K562 (cell line): ENCODE results near the gene SLC4A2. TPM values are rescaled to one million over a fixed set of nuclear protein-coding genes. Genes with fewer than 3 reads are reported as not detected.
A peak's percentile ranks its signal among the peaks of the same experiment; 100 is the strongest.

Experiments used
- ERF ChIP-seq: fragments of 450-650 bp; formaldehyde crosslinking; IDR thresholded peaks from 2 replicates; pipeline ENCODE4 v1.4.0; 2020; ENCODE audit warnings: mild to moderate bottlenecking, mixed read lengths
- FOXP1 ChIP-seq: sonication (generic); formaldehyde crosslinking; IDR thresholded peaks from 2 replicates; pipeline ENCODE4 v1.8.0; 2022; ENCODE audit warnings: mild to moderate bottlenecking, missing genetic modification reagents
- HDAC3 ChIP-seq: fragments of 450-650 bp; IDR thresholded peaks from 2 replicates; pipeline ENCODE4 v1.6.1; 2018; ENCODE audit warnings: borderline replicate concordance, mild to moderate bottlenecking, moderate library complexity; ENCODE audit not compliant: partially characterized antibody
- HMGN3 ChIP-seq: IDR thresholded peaks from 2 replicates; pipeline ENCODE4 v1.6.1; 2011; ENCODE audit warnings: borderline replicate concordance, low read depth, mild to moderate bottlenecking, mixed read lengths, low read length; ENCODE audit not compliant: insufficient read length; ENCODE audit errors: extremely low read depth
- MAFF ChIP-seq: IDR thresholded peaks from 2 replicates; pipeline ENCODE4 v1.6.1; 2012; ENCODE audit warnings: low read length, improper control_type of control experiment
- NR2C2 ChIP-seq, 2 experiments: fragments of 200-800 bp in 1 of 2; sonication (Bioruptor generic) in 1 of 2; sonication (generic) in 1 of 2; formaldehyde crosslinking in 1 of 2; IDR thresholded peaks; 2 replicates each; pipeline versions ENCODE4 v1.6.1 to v1.8.0; 2016 to 2022; ENCODE audit warnings: mild to moderate bottlenecking in 1 of 2, missing compliant biosample characterization in 1 of 2, missing genetic modification characterization in 1 of 2, missing genetic modification reagents in 1 of 2
- PHB2 ChIP-seq: fragments of 450-650 bp; IDR thresholded peaks from 2 replicates; pipeline ENCODE4 v1.6.1; 2017; ENCODE audit warnings: low read depth
- PHF21A ChIP-seq: fragments of 450-650 bp; IDR thresholded peaks from 2 replicates; pipeline ENCODE4 v1.6.1; 2017; ENCODE audit warnings: low read depth, borderline replicate concordance
- POLR2H ChIP-seq: IDR thresholded peaks from 2 replicates; pipeline ENCODE4 v1.6.1; 2016; ENCODE audit warnings: missing genetic modification characterization, low read depth, mild to moderate bottlenecking, control low read depth, missing compliant biosample characterization, moderate library complexity
- POLR3G ChIP-seq: IDR thresholded peaks from 2 replicates; pipeline ENCODE4 v1.6.1; 2011; ENCODE audit not compliant: insufficient read length, insufficient replicate concordance; ENCODE audit errors: extremely low read depth
- RBM15 ChIP-seq: fragments of 200-400 bp; formaldehyde crosslinking; IDR thresholded peaks from 2 replicates; pipeline ENCODE4 v1.6.1; 2018; ENCODE audit warnings: mild to moderate bottlenecking, low read length, moderate library complexity; ENCODE audit not compliant: insufficient read depth
- RNF2 ChIP-seq: sonication (generic); IDR thresholded peaks from 2 replicates; pipeline ENCODE4 v1.6.1; 2016
- TBL1XR1 ChIP-seq, 2 experiments: IDR thresholded peaks; 2 replicates each; pipeline ENCODE4 v1.6.1; 2012; ENCODE audit warnings: improper control_type of control experiment in 2 of 2, low read length in 2 of 2, mild to moderate bottlenecking in 1 of 2
- ZBTB7A ChIP-seq: IDR thresholded peaks from 2 replicates; pipeline ENCODE4 v1.6.1; 2011; ENCODE audit warnings: low read depth, mild to moderate bottlenecking, low read length, moderate library complexity, borderline replicate concordance; ENCODE audit not compliant: control insufficient read depth
- ZNF232 ChIP-seq: sonication (generic); formaldehyde crosslinking; IDR thresholded peaks from 2 replicates; pipeline ENCODE4 v1.8.0; 2022; ENCODE audit warnings: mild to moderate bottlenecking, missing genetic modification reagents
- ZNF444 ChIP-seq: fragments of 250-450 bp; sonication (Bioruptor Pico); IDR thresholded peaks from 2 replicates; pipeline ENCODE4 v1.4.0; 2020; ENCODE audit warnings: mild to moderate bottlenecking, moderate library complexity
- ZNF644 ChIP-seq: fragments of 200-800 bp; sonication (Bioruptor generic); IDR thresholded peaks from 2 replicates; pipeline ENCODE4 v1.6.1; 2016; ENCODE audit warnings: low read depth, missing genetic modification characterization, missing compliant biosample characterization
- ZNF668 ChIP-seq: fragments of 250-450 bp; sonication (Bioruptor Pico); IDR thresholded peaks from 2 replicates; pipeline ENCODE4 v1.8.0; 2022; ENCODE audit warnings: mild to moderate bottlenecking, inconsistent platforms
- polyA plus RNA-seq, 8 experiments: library from polyadenylated mRNA; depleted of rRNA in 4 of 8; stranded (reverse) in 5 of 8; unstranded in 3 of 8; fragments of >200 nt; fragmentation: Nextera tagmentation in 2 of 8; fragmentation: Illumina TruSeq in 1 of 8; extraction: Ambion mirVana in 2 of 8; extraction: Trizol in 1 of 8; gene quantifications; 2 replicates each; pipeline versions ENCODE4 v1.2.1 to v1.2.3, GENCODE V29; 2011 to 2014; ENCODE audit warnings: inconsistent platforms in 1 of 8, missing spikeins in 1 of 8
- total RNA-seq, 7 experiments: library from RNA; depleted of rRNA in 6 of 7; stranded (reverse); fragments of >200 nt in 6 of 7; fragmentation: Illumina TruSeq in 2 of 7; extraction: Trizol in 2 of 7; gene quantifications; 2 replicates each; pipeline versions ENCODE4 v1.2.1 to v1.2.3, GENCODE V29; 2011 to 2021; ENCODE audit warnings: low replicate concordance in 1 of 7
- TF ChIP-seq, protein P1 (sequence below): fragments of 250-450 bp; sonication (Bioruptor Pico); IDR thresholded peaks from 2 replicates; pipeline ENCODE4 v1.8.0; 2021; ENCODE audit warnings: moderate library complexity, mild to moderate bottlenecking, inconsistent platforms
- TF ChIP-seq, protein P2 (sequence below): sonication (generic); formaldehyde crosslinking; IDR thresholded peaks from 2 replicates; pipeline ENCODE4 v1.8.0; 2022; ENCODE audit warnings: mild to moderate bottlenecking, low read depth, missing genetic modification reagents
- TF ChIP-seq, protein P3 (sequence below): fragments of 200-800 bp; sonication (Bioruptor generic); IDR thresholded peaks from 2 replicates; pipeline ENCODE4 v1.6.1; 2017; ENCODE audit warnings: missing genetic modification characterization, missing compliant biosample characterization

Gene SLC4A2
- total and polyA plus RNA-seq, 9 of the 15 experiments (the other 6 are each of a cell fraction or from before 2014, with no cell fraction given), result 11.4 to 375 (median 130) TPM

DNA sequence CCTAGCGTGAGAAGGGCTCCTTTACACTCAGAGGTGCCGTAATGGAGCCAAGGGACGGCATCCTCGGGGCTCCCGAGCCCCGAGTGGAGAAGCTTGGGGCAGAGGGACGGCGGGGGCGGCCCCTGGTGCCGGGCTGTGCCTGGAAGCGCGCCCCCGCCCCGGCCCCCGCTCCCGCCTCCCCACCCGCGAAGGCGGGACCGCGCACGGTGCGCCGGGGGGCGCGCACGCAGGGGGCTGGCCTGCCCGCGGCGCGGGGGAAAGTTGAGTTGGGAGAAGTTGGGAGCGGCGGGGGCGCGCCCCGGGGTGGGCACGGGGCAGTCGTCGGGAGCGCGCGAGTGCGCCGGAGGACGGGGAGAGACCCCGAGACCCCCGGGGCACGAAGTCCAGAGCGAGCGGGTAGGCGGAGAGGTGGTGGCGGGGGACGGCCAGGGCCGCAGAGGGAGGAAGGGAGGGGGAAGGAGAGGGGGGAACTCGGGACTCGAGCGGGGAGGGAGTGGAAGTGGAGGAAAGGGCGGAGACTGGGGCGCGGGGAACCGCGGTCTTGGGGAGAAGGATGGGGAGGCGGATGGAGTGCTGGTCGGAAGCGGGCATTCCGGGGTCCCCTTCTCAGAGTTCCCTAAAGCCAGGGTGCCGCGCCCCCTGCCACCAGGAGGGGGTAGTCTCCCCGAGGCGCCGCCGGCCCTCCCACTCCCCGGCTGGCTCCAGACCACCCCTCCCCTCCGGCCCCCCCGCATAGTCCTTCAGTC is at the start of gene SLC4A2 (continued):
- no peak for TF ChIP-seq POLR2H (tag)
- no peak for TF ChIP-seq HMGN3
- peak; percentile 93 for TF ChIP-seq ZBTB7A
- no peak for TF ChIP-seq PHB2
- no peak; the same call in 1 of the 2 replicates for TF ChIP-seq FOXP1 (CRISPR knock-in tag)
- no peak for TF ChIP-seq MAFF
- TF ChIP-seq ZNF644, result peak; percentile 98
- no peak for TF ChIP-seq POLR3G
- TF ChIP-seq ZNF444 (CRISPR knock-in tag), result no peak
- TF ChIP-seq ZNF668 (CRISPR knock-in tag), result no peak
- no peak for TF ChIP-seq HDAC3
- TF ChIP-seq RBM15, result no peak
- TF ChIP-seq ZNF232, result no peak
- peak; percentile 22; the same call in 1 of the 2 replicates for TF ChIP-seq PHF21A
- TF ChIP-seq, protein P1, sequence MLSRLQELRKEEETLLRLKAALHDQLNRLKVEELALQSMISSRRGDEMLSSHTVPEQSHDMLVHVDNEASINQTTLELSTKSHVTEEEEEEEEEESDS (CRISPR knock-in tag), result no peak
- 0 out of 4 replicates have a peak, but pooled peaks of 1 of the 2 experiments have one; percentile 9 for TF ChIP-seq TBL1XR1 (IDR thresholded peaks at IDR 0.05; ENCODE audit: low read length in 2 of 2)
- no peak for TF ChIP-seq RNF2
- TF ChIP-seq, protein P2, sequence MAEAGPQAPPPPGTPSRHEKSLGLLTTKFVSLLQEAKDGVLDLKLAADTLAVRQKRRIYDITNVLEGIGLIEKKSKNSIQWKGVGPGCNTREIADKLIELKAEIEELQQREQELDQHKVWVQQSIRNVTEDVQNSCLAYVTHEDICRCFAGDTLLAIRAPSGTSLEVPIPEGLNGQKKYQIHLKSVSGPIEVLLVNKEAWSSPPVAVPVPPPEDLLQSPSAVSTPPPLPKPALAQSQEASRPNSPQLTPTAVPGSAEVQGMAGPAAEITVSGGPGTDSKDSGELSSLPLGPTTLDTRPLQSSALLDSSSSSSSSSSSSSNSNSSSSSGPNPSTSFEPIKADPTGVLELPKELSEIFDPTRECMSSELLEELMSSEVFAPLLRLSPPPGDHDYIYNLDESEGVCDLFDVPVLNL (CRISPR knock-in tag), result no peak
- TF ChIP-seq, protein P3, sequence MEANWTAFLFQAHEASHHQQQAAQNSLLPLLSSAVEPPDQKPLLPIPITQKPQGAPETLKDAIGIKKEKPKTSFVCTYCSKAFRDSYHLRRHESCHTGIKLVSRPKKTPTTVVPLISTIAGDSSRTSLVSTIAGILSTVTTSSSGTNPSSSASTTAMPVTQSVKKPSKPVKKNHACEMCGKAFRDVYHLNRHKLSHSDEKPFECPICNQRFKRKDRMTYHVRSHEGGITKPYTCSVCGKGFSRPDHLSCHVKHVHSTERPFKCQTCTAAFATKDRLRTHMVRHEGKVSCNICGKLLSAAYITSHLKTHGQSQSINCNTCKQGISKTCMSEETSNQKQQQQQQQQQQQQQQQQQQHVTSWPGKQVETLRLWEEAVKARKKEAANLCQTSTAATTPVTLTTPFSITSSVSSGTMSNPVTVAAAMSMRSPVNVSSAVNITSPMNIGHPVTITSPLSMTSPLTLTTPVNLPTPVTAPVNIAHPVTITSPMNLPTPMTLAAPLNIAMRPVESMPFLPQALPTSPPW (CRISPR knock-in tag), result peak; percentile 99
- no peak for TF ChIP-seq NR2C2 (CRISPR knock-in tag; IDR thresholded peaks at IDR 0.05)
- no peak for TF ChIP-seq NR2C2 (tag; IDR thresholded peaks at IDR 0.05)
- TF ChIP-seq ERF (CRISPR knock-in tag), result 0 out of 2 replicates have a peak, but pooled peaks have one; percentile 6
